Body of pancreas (tissue), 4 donors: Measurements from ENCODE around the gene KIF6. TPM values are rescaled to one million over a fixed set of nuclear protein-coding genes. Genes with fewer than 3 reads are reported as not detected.

ENCODE experiments used
- ATAC-seq: fragments of 150-250 bp; one replicate; pipeline ENCODE4 v1.9.1; 2016
- DNase-seq, 4 donors: peaks; one replicate each; pipeline ENCODE4 v3.0.0-alpha.2; 2019
- H3K27ac ChIP-seq, 4 donors: fragments of 200-600 bp; sonication (generic); 1 replicate in 3 of 4; 2 replicates in 1 of 4; pipeline versions ENCODE4 v1.5.1 to v1.6.1; 2016 to 2019; ENCODE audit warnings: mild to moderate bottlenecking in 1 of 4, mixed read lengths in 1 of 4, moderate library complexity in 1 of 4
- H3K27me3 ChIP-seq, 2 donors: fragments of 200-600 bp; sonication (generic); one replicate each; pipeline ENCODE4 v1.6.0; 2016; ENCODE audit warnings: mild to moderate bottlenecking in 1 of 2
- H3K36me3 ChIP-seq, 2 donors: fragments of 200-600 bp; sonication (generic); replicated peaks in 1 of 2; 2 replicates each; pipeline ENCODE4 v1.5.1; 2016; ENCODE audit warnings: low read depth in 2 of 2; ENCODE audit not compliant: insufficient read depth in 1 of 2
- H3K4me1 ChIP-seq: fragments of 200-600 bp; sonication (generic); one replicate; pipeline ENCODE4 v1.6.0; 2016
- H3K4me3 ChIP-seq, 2 donors: fragments of 200-600 bp; sonication (generic); 1 replicate in 1 of 2; 2 replicates in 1 of 2; pipeline ENCODE4 v1.5.1; 2016 to 2019
- H3K9me3 ChIP-seq, 3 donors: fragments of 200-600 bp; sonication (generic); 1 replicate in 2 of 3; 2 replicates in 1 of 3; pipeline ENCODE4 v1.5.1; 2016
- POLR2A ChIP-seq, 3 donors: fragments of 450-650 bp; IDR thresholded peaks; one replicate each; pipeline ENCODE4 v1.6.1; 2016; ENCODE audit warnings: antibody characterized with exemption in 3 of 3, mild to moderate bottlenecking in 2 of 3
- WGBS, 2 donors: methylation state at CpG; one replicate each; pipeline ENCODE4 v1.1.5; 2017; 5-methylcytosine and 5-hydroxymethylcytosine counted together
- intact Hi-C: fragments of 100-400 bp; cut with DNase I; formaldehyde crosslinking; loops from one replicate; pipeline ENCODE4 v1.15.1; 2023
- total RNA-seq, 2 donors: library from RNA; depleted of rRNA; stranded (reverse); fragments of >200 nt; gene quantifications; one replicate each; pipeline ENCODE4 v1.1.0, GENCODE V29; 2016
- TF ChIP-seq, protein P1 (sequence below), 7 experiments: fragments of 450-650 bp in 4 of 7; fragments of 200-600 bp in 3 of 7; sonication (generic) in 3 of 7; IDR thresholded peaks; one replicate each; pipeline ENCODE4 v1.5.1; 2016 to 2019; ENCODE audit warnings: antibody characterized with exemption in 7 of 7

The KIF6 gene
- total RNA-seq, 2 donors from 2014 or later: not detected

DNA sequence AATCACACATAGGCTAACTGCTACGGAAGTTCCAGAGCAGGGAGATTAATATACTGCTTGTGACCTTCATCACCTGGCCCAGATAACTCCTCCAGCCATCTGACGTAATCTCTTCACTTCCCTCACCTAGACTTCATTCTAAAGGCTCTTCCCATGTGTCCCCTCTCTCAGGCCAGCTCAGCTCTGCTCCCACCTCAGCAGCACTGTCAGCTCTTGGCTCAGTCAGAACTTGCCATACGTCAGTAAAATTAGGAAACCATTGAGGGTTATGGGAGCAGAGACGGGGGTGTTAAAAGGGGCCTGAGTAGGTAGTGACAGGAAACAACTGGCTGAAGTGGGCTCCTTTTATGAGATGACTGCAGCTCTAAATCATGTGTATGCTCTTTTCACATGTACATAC lies 101.5 kb downstream of the KIF6 start:
- no peaks in the 10 kb centered on the region for H3K9me3 ChIP-seq
- no peak for ATAC-seq
- TF ChIP-seq, protein P1, sequence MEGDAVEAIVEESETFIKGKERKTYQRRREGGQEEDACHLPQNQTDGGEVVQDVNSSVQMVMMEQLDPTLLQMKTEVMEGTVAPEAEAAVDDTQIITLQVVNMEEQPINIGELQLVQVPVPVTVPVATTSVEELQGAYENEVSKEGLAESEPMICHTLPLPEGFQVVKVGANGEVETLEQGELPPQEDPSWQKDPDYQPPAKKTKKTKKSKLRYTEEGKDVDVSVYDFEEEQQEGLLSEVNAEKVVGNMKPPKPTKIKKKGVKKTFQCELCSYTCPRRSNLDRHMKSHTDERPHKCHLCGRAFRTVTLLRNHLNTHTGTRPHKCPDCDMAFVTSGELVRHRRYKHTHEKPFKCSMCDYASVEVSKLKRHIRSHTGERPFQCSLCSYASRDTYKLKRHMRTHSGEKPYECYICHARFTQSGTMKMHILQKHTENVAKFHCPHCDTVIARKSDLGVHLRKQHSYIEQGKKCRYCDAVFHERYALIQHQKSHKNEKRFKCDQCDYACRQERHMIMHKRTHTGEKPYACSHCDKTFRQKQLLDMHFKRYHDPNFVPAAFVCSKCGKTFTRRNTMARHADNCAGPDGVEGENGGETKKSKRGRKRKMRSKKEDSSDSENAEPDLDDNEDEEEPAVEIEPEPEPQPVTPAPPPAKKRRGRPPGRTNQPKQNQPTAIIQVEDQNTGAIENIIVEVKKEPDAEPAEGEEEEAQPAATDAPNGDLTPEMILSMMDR (IDR thresholded peaks at IDR 0.05): no peak
- TF ChIP-seq POLR2A (IDR thresholded peaks at IDR 0.05): no peak
- intact Hi-C loops: no loop called here
- 55 to 65% methylated on average over 4 of the region's 4 CpGs for WGBS, 2 donors
- no peaks in the 10 kb centered on the region for H3K27me3 ChIP-seq
- no peak overlapping the region for H3K27ac ChIP-seq
- H3K4me3 ChIP-seq: no peak overlapping the region
- H3K4me1 ChIP-seq: no peaks in the 10 kb centered on the region
- H3K36me3 ChIP-seq: no peaks in the 10 kb centered on the region
- no peak for DNase-seq

DNA sequence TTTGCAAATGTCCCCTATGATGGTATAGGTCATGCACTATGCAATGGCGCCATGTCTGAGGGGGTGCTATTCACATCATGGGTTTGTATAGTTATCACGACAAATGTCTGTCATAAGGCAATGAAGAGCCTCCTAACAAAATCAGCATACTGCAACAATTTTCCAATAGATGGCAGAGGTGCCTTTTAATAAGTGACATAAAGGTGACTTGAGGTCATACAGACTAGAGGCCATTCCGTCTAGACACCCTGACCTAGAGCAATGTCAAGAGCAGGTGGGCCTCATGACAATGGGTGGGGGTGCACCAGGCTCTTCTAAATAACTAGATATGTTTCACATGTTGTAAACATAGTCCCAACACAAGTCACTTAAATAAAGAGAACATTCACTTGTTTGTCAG lies 107.7 kb downstream of the KIF6 start:
- Histone ChIP-seq H3K27ac (no peak overlapping the region), H3K9me3 (no peaks in the 10 kb centered on the region), H3K4me3 (no peak overlapping the region), H3K36me3 (no peaks in the 10 kb centered on the region), H3K27me3 (no peaks in the 10 kb centered on the region), H3K4me1 (no peaks in the 10 kb centered on the region)
- ATAC-seq (no peak), DNase-seq (no peak)
- TF ChIP-seq POLR2A (IDR thresholded peaks at IDR 0.05): no peak
- TF ChIP-seq, protein P1 (IDR thresholded peaks at IDR 0.05): no peak
- intact Hi-C loops: no loop called here
- 83 to 84% methylated on average over 3 of the region's 3 CpGs for WGBS, 2 donors

DNA sequence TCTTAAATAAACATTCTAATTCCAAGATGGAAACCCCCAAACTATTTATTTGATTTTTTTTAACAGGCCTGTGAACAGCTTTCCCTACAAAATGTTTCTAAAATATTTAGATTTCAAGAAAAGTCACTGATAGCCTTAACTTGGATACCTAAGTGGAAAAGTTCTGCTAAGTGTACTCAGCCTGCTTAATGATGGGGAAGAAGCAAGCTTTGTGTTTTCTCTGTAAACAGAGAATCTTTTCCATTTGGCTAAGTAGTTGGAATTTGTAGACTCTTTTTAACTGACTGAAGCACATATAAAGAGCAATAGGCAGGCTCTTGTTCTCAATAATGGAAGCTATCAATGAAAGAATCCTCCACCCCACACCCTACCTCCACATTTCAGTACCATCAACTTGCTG lies 108.2 kb downstream of the KIF6 start:
- H3K27me3 ChIP-seq: no peaks in the 10 kb centered on the region
- TF ChIP-seq POLR2A (IDR thresholded peaks at IDR 0.05): no peak
- TF ChIP-seq, protein P1 (IDR thresholded peaks at IDR 0.05): no peak
- intact Hi-C loops: no loop called here
- DNase-seq: no peak
- H3K36me3 ChIP-seq: no peaks in the 10 kb centered on the region
- no peaks in the 10 kb centered on the region for H3K4me1 ChIP-seq
- no peak overlapping the region for H3K4me3 ChIP-seq
- no peaks in the 10 kb centered on the region for H3K9me3 ChIP-seq
- no peak overlapping the region for H3K27ac ChIP-seq
- no peak for ATAC-seq

DNA sequence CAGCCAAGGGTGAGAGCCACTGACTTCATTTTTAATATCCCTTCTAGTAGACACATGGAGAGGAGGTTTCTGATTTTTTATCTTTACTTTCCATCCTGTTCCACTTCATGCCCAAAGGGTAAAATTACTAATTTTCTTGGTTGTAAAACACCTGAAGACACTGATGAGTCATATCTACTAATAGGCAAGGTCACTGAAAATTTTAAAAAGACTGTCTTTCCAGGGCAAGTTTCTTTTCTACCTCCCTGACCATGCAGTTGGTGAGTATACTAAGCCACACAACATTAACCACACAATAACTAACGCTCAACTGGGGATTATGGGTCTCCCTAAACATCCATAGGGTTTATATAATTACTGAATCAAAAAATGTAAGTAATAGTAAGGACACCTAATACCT lies 109.6 kb downstream of the KIF6 start:
- TF ChIP-seq, protein P1 (IDR thresholded peaks at IDR 0.05): no peak
- TF ChIP-seq POLR2A (IDR thresholded peaks at IDR 0.05): no peak
- Histone ChIP-seq H3K9me3 (no peaks in the 10 kb centered on the region), H3K4me3 (no peak overlapping the region), H3K4me1 (no peaks in the 10 kb centered on the region), H3K27ac (no peak overlapping the region), H3K27me3 (no peaks in the 10 kb centered on the region), H3K36me3 (no peaks in the 10 kb centered on the region)
- intact Hi-C loops: no loop called here
- ATAC-seq: no peak
- 83 to 84% methylated on average over 1 of the region's 1 CpG for WGBS, 2 donors
- DNase-seq: no peak

DNA sequence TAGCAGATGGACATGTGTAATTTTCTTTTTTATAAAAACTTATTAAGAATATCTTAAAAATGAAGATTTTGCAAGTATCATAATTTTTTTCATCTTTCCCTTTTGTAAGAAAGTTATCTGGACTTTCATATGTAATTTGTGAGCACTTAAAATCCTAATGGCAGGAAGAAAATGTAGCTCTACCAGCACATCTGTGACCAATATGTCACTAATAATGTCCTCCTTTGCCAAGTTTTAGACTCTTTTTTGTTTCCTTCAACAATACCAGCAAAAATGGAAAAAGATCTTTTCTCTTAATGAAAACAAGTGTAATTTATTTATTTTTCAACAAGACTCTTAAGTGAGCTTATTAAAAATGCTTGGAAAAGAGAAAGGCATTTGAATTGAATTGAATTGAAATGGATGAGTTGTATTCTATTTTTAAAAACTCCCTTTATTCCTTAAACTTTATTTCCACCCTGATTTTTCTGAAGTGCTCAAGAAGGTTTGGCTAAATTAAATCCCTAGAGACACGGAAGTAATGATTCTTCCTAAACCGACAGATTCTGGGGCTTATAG lies 110.7 kb downstream of the KIF6 start:
- WGBS, 2 donors: 88 to 94% methylated on average over 2 of the region's 2 CpGs
- no peak for DNase-seq
- TF ChIP-seq, protein P1 (IDR thresholded peaks at IDR 0.05): no peak
- no peak for TF ChIP-seq POLR2A (IDR thresholded peaks at IDR 0.05)
- Histone ChIP-seq H3K27ac (no peak overlapping the region), H3K9me3 (no peaks in the 10 kb centered on the region), H3K36me3 (no peaks in the 10 kb centered on the region), H3K4me1 (no peaks in the 10 kb centered on the region), H3K27me3 (no peaks in the 10 kb centered on the region), H3K4me3 (no peak overlapping the region)
- ATAC-seq: no peak
- intact Hi-C loops: no loop called here
